ENCODE results near the gene PTPRG. TPM values are rescaled to one million over a fixed set of nuclear protein-coding genes. Genes with fewer than 3 reads are reported as not detected.

The PTPRG gene
- total and polyA plus RNA-seq, 2 of the 13 experiments (the other 11 are each of a cell fraction or from before 2014, with no cell fraction given) = 8.0 to 25.3 TPM

- TF ChIP-seq FOXA1 (IDR thresholded peaks at IDR 0.05) = no peak
- TF ChIP-seq FOXA1 (CRISPR knock-in tag; IDR thresholded peaks at IDR 0.05) = no peak
Measured at GRCh38 chr3:61665987-61666386, 104.6 kb downstream of the PTPRG start (continued).

GRCh38 chr3:61666615-61667330 lies 105.4 kb downstream of the PTPRG start:
- no TSS peak for BruUV-seq (replicated peaks)
- POLR2A ChIA-PET = no interaction called here
- WGBS (ENCODE audit: low lambda C conversion rate) = 97% methylated on average over 6 of the region's 6 CpGs
- Histone ChIP-seq H2AFZ (ENCODE audit: low read length) (no peak overlapping the region), H3K4me3 (replicated peaks in 1 of 3; ENCODE audit: insufficient read depth in 1 of 3, low read depth in 2 of 3, low read length in 3 of 3) (no peak overlapping the region), H3K9me3 (ENCODE audit: low read length) (no peaks in the 10 kb centered on the region), H3K9ac (ENCODE audit: insufficient read depth, low read depth, low read length) (no peak overlapping the region), H3K27me3 (ENCODE audit: control insufficient read depth in 1 of 2, insufficient read depth in 2 of 2, low read length in 2 of 2) (no peaks in the 10 kb centered on the region), H3K4me2 (ENCODE audit: low read depth, low read length) (no peak overlapping the region), H4K20me1 (ENCODE audit: insufficient read depth, low read length) (no peaks in the 10 kb centered on the region), H3K27ac (ENCODE audit: extremely low read length, insufficient read depth, low read length) (no peak overlapping the region), H3K79me2 (ENCODE audit: insufficient read depth, low read length) (peaks cover 7% of the 10 kb centered on the region), H3K4me1 (ENCODE audit: insufficient read depth, low read length) (no peaks in the 10 kb centered on the region), H3K36me3 (replicated peaks in 1 of 2; ENCODE audit: control insufficient read depth in 1 of 2, insufficient read depth in 2 of 2, low read length in 2 of 2) (no peaks in the 10 kb centered on the region)
- TF ChIP-seq GZF1 (CRISPR knock-in tag; IDR thresholded peaks at IDR 0.05) (no peak), SKI (IDR thresholded peaks at IDR 0.05; ENCODE audit: partially characterized antibody) (no peak), ZNF407 (CRISPR knock-in tag; IDR thresholded peaks at IDR 0.05; ENCODE audit: not compliant biosample characterization) (no peak), ZNF230 (CRISPR knock-in tag; IDR thresholded peaks at IDR 0.05) (no peak), LCORL (IDR thresholded peaks at IDR 0.05) (no peak), LCORL (CRISPR knock-in tag; IDR thresholded peaks at IDR 0.05) (no peak), JARID2 (CRISPR knock-in tag; IDR thresholded peaks at IDR 0.05; ENCODE audit: insufficient replicate concordance) (no peak), GRHL1 (CRISPR knock-in tag; conservative IDR thresholded peaks at IDR 0.05) (no peak)
- FAIRE-seq (no peak), DNase-seq (ENCODE audit: low spot score) (no peak), ATAC-seq (no peak)
- CTCF ChIA-PET (ENCODE audit: low intra/inter-chr PET ratio, low total read pairs) = no interaction called here
- in situ Hi-C loops (cut with HindIII; ENCODE audit: extremely low pct_ligation_motif_present, low pct_unique_long_range_greater_than_20kb) (no loop called here), intact Hi-C loops (cut with micrococcal nuclease; ENCODE audit: unreplicated experiment) (no loop called here)

Data from HepG2 (cell line).